Ishikawa (cell line): ENCODE data around the gene BCAT1.

Experiments
- CREB1 ChIP-seq: IDR thresholded peaks from 2 replicates; pipeline ENCODE4 v1.6.1; 2012; ENCODE audit warnings: low read depth
- EP300 ChIP-seq: IDR thresholded peaks from 2 replicates; pipeline ENCODE4 v1.6.1; 2012; ENCODE audit warnings: borderline replicate concordance
- TAF1 ChIP-seq: IDR thresholded peaks from 2 replicates; pipeline ENCODE4 v1.6.1; 2012; ENCODE audit warnings: low read depth, mild to moderate bottlenecking
- TCF12 ChIP-seq: IDR thresholded peaks from 2 replicates; pipeline ENCODE4 v1.6.1; 2012; ENCODE audit warnings: low read depth
- ZBTB7A ChIP-seq: IDR thresholded peaks from 2 replicates; pipeline ENCODE4 v1.6.1; 2012; ENCODE audit warnings: low read depth

DNA sequence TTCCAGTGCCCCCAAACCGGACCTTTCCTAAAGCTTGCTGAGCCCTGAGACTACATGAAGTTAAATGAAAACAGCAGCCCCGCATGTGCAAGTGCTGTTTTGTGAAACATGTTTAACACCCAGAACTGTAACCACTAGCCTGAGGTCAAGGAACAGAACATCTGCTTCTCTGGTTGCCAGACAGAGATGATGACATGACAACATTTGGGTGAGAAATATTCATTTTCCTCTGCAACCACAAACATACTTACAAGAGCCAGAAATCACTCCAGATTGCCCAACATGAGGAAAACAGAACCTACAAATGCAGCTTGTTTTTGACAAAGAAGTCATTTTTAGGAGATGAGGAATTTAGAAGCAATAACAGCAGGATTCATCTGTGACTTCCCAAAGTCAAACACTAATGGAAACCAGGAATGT lies 110.4 kb downstream of the BCAT1 start:
- TF ChIP-seq TCF12 (no peak), TAF1 (no peak), EP300 (no peak), ZBTB7A (no peak), CREB1 (no peak)
